Testis (tissue), 3 donors: Measurements from ENCODE around the gene CORO7. TPM values are rescaled to one million over a fixed set of nuclear protein-coding genes. Genes with fewer than 3 reads are reported as not detected.
"Not testable (repeated sequence)": the region's sequence is repeated elsewhere in the genome, so short reads cannot be mapped to it uniquely, and the experiment has no call there.

ENCODE experiments used
- DNase-seq: peaks from one replicate; pipeline ENCODE4 v3.0.0-alpha.2; 2019
- H3K27ac ChIP-seq, 2 donors: fragments of 200-600 bp; sonication (generic); one replicate each; pipeline ENCODE4 v1.5.1; 2019
- H3K27me3 ChIP-seq: fragments of 200-600 bp; sonication (generic); one replicate; pipeline ENCODE4 v1.5.1; 2019
- H3K36me3 ChIP-seq: fragments of 200-600 bp; sonication (generic); one replicate; pipeline ENCODE4 v1.5.1; 2017; ENCODE audit warnings: low read depth; ENCODE audit errors: missing control alignments
- H3K4me1 ChIP-seq: fragments of 200-600 bp; sonication (generic); one replicate; pipeline ENCODE4 v1.5.1; 2019
- H3K4me3 ChIP-seq, 2 donors: fragments of 200-600 bp; sonication (generic); one replicate each; pipeline ENCODE4 v1.5.1; 2017 to 2019
- H3K9me3 ChIP-seq: fragments of 200-600 bp; sonication (generic); one replicate; pipeline ENCODE4 v1.5.1; 2017
- CTCF ChIP-seq, 3 experiments: fragments of 450-650 bp in 2 of 3; fragments of 200-600 bp in 1 of 3; sonication (generic) in 1 of 3; IDR thresholded peaks; one replicate each; pipeline ENCODE4 v1.5.1; 2016 to 2019; ENCODE audit warnings: antibody characterized with exemption in 3 of 3, mild to moderate bottlenecking in 2 of 3, moderate library complexity in 1 of 3
- POLR2A ChIP-seq: fragments of 450-650 bp; IDR thresholded peaks from one replicate; pipeline ENCODE4 v1.6.1; 2017; ENCODE audit warnings: antibody characterized with exemption, mild to moderate bottlenecking, moderate library complexity
- WGBS, 2 donors: methylation state at CpG; one replicate each; pipeline ENCODE4 v1.1.5; 2018; 5-methylcytosine and 5-hydroxymethylcytosine counted together
- intact Hi-C: fragments of 100-400 bp; cut with DNase I; formaldehyde crosslinking; loops from one replicate; pipeline ENCODE4 v1.15.1; 2023; ENCODE audit warnings: low total_unique reads
- polyA plus RNA-seq: library from polyadenylated mRNA; stranded (reverse); fragments of 350-450 nt; fragmentation: Illumina TruSeq; extraction: RNeasy Lipid Tissue Mini Kit (QIAGEN cat#74804); gene quantifications from one replicate; pipeline ENCODE4 v1.2.3, GENCODE V29; 2014; ENCODE audit warnings: low read depth, low replicate concordance; ENCODE audit not compliant: insufficient read depth
- total RNA-seq, 2 donors: library from RNA; depleted of rRNA; stranded (reverse); fragments of >200 nt; gene quantifications; one replicate each; pipeline ENCODE4 v1.2.3, GENCODE V29; 2016

CORO7 gene
- total and polyA plus RNA-seq, 3 donors from 2014 or later: 71.5 to 147 (median 126) TPM

GRCh38 chr16:4336701-4337539, 79.5 kb downstream of the CORO7 start:
- Histone ChIP-seq H3K9me3 (no peaks in the 10 kb centered on the region), H3K4me1 (peaks cover 7% of the 10 kb centered on the region), H3K4me3 (no peak overlapping the region), H3K36me3 (no peaks in the 10 kb centered on the region), H3K27me3 (no peaks in the 10 kb centered on the region), H3K27ac (no peak overlapping the region)
- DNase-seq: no peak
- WGBS, 2 donors: 90 to 95% methylated on average over 12 to 41 of the region's 41 CpGs
- no peak for TF ChIP-seq CTCF (IDR thresholded peaks at IDR 0.05)
- intact Hi-C loops: no loop called here

GRCh38 chr16:4334724-4335495, 81.5 kb downstream of the CORO7 start:
- WGBS, 2 donors: 86 to 90% methylated on average over 15 to 32 of the region's 32 CpGs
- no peaks in the 10 kb centered on the region for H3K27me3 ChIP-seq
- no peaks in the 10 kb centered on the region for H3K36me3 ChIP-seq
- H3K27ac ChIP-seq: no peak overlapping the region
- H3K4me1 ChIP-seq: peaks cover 7% of the 10 kb centered on the region
- DNase-seq: no peak
- no peak overlapping the region for H3K4me3 ChIP-seq
- intact Hi-C loops: no loop called here
- H3K9me3 ChIP-seq: no peaks in the 10 kb centered on the region
- TF ChIP-seq CTCF (IDR thresholded peaks at IDR 0.05): no peak
- TF ChIP-seq POLR2A: no peak

- intact Hi-C loops, H3K4me1 ChIP-seq, H3K36me3 ChIP-seq, H3K9me3 ChIP-seq, H3K27me3 ChIP-seq, DNase-seq, H3K4me3 ChIP-seq, H3K27ac ChIP-seq: not testable (repeated sequence)
- WGBS, 2 donors: 93% methylated on average over 6 to 9 of the region's 9 CpGs
Measured at GRCh38 chr16:4333714-4334113, 82.7 kb downstream of the CORO7 start.

- H3K4me1 ChIP-seq: peaks cover 11% of the 10 kb centered on the region
- no peak overlapping the region for H3K4me3 ChIP-seq
- DNase-seq: no peak
- H3K36me3 ChIP-seq: no peaks in the 10 kb centered on the region
- no peak for TF ChIP-seq POLR2A
- TF ChIP-seq CTCF (IDR thresholded peaks at IDR 0.05): no peak
- no peak overlapping the region for H3K27ac ChIP-seq
- no peaks in the 10 kb centered on the region for H3K27me3 ChIP-seq
- intact Hi-C loops: no loop called here
- H3K9me3 ChIP-seq: no peaks in the 10 kb centered on the region
- 40 to 86% methylated on average over 1 to 9 of the region's 9 CpGs for WGBS, 2 donors
Measured at GRCh38 chr16:4333308-4333638, 83.1 kb downstream of the CORO7 start.

GRCh38 chr16:4332623-4333307, 83.6 kb downstream of the CORO7 start:
- TF ChIP-seq CTCF (IDR thresholded peaks at IDR 0.05): no peak
- TF ChIP-seq POLR2A: no peak
- no peaks in the 10 kb centered on the region for H3K27me3 ChIP-seq
- no peaks in the 10 kb centered on the region for H3K36me3 ChIP-seq
- peaks cover 16% of the 10 kb centered on the region for H3K4me1 ChIP-seq
- intact Hi-C loops: no loop called here
- H3K9me3 ChIP-seq: no peaks in the 10 kb centered on the region
- H3K4me3 ChIP-seq: no peak overlapping the region
- DNase-seq: no peak
- H3K27ac ChIP-seq: no peak overlapping the region
- WGBS, 2 donors: 84 to 92% methylated on average over 5 to 19 of the region's 19 CpGs
